ENCODE data around the gene KCND2.

KCND2 gene

GRCh38 chr7:120523985-120524384, 251.0 kb downstream of the KCND2 start:
- Histone ChIP-seq H2AFZ (ENCODE audit: low read length, unreplicated experiment) (no peak overlapping the region), H3K36me3 (ENCODE audit: insufficient read depth, low read length) (no peaks in the 10 kb centered on the region), H3K79me2 (ENCODE audit: control insufficient read depth, insufficient read depth, low read length, unreplicated experiment) (no peaks in the 10 kb centered on the region), H3K4me3 (ENCODE audit: low read depth, low read length) (no peak overlapping the region), H3K27ac (ENCODE audit: low read depth, low read length) (no peak overlapping the region), H3K4me1 (ENCODE audit: control insufficient read depth, insufficient read depth, low read length, unreplicated experiment) (no peaks in the 10 kb centered on the region), H3K27me3 (ENCODE audit: insufficient read depth, low read length) (no peaks in the 10 kb centered on the region)

GRCh38 chr7:120526902-120527509, 254.0 kb downstream of the KCND2 start:
- Histone ChIP-seq H3K4me1 (ENCODE audit: control insufficient read depth, insufficient read depth, low read length, unreplicated experiment) (no peaks in the 10 kb centered on the region), H3K79me2 (ENCODE audit: control insufficient read depth, insufficient read depth, low read length, unreplicated experiment) (no peaks in the 10 kb centered on the region), H2AFZ (ENCODE audit: low read length, unreplicated experiment) (no peak overlapping the region), H3K27me3 (ENCODE audit: insufficient read depth, low read length) (no peaks in the 10 kb centered on the region), H3K36me3 (ENCODE audit: insufficient read depth, low read length) (no peaks in the 10 kb centered on the region), H3K27ac (ENCODE audit: low read depth, low read length) (no peak overlapping the region), H3K4me3 (ENCODE audit: low read depth, low read length) (no peak overlapping the region)

- no peaks in the 10 kb centered on the region for H3K27me3 ChIP-seq (ENCODE audit: insufficient read depth, low read length)
- no peak overlapping the region for H3K27ac ChIP-seq (ENCODE audit: low read depth, low read length)
- H3K36me3 ChIP-seq (ENCODE audit: insufficient read depth, low read length) = no peaks in the 10 kb centered on the region
- H3K4me3 ChIP-seq (ENCODE audit: low read depth, low read length) = no peak overlapping the region
- no peak overlapping the region for H2AFZ ChIP-seq (ENCODE audit: low read length, unreplicated experiment)
- H3K4me1 ChIP-seq (ENCODE audit: control insufficient read depth, insufficient read depth, low read length, unreplicated experiment) = no peaks in the 10 kb centered on the region
- no peaks in the 10 kb centered on the region for H3K79me2 ChIP-seq (ENCODE audit: control insufficient read depth, insufficient read depth, low read length, unreplicated experiment)
These were observed 256.8 kb downstream of the KCND2 start for GRCh38 chr7:120529736-120530135.

GRCh38 chr7:120538335-120538734, 265.4 kb downstream of the KCND2 start:
- Histone ChIP-seq H3K4me3 (ENCODE audit: low read depth, low read length) (no peak overlapping the region), H3K27me3 (ENCODE audit: insufficient read depth, low read length) (no peaks in the 10 kb centered on the region), H3K79me2 (ENCODE audit: control insufficient read depth, insufficient read depth, low read length, unreplicated experiment) (no peaks in the 10 kb centered on the region), H2AFZ (ENCODE audit: low read length, unreplicated experiment) (no peak overlapping the region), H3K36me3 (ENCODE audit: insufficient read depth, low read length) (no peaks in the 10 kb centered on the region), H3K27ac (ENCODE audit: low read depth, low read length) (no peak overlapping the region), H3K4me1 (ENCODE audit: control insufficient read depth, insufficient read depth, low read length, unreplicated experiment) (no peaks in the 10 kb centered on the region)

GRCh38 chr7:120539321-120539720, 266.3 kb downstream of the KCND2 start:
- no peak overlapping the region for H2AFZ ChIP-seq (ENCODE audit: low read length, unreplicated experiment)
- no peaks in the 10 kb centered on the region for H3K36me3 ChIP-seq (ENCODE audit: insufficient read depth, low read length)
- no peaks in the 10 kb centered on the region for H3K4me1 ChIP-seq (ENCODE audit: control insufficient read depth, insufficient read depth, low read length, unreplicated experiment)
- no peak overlapping the region for H3K27ac ChIP-seq (ENCODE audit: low read depth, low read length)
- no peaks in the 10 kb centered on the region for H3K27me3 ChIP-seq (ENCODE audit: insufficient read depth, low read length)
- H3K79me2 ChIP-seq (ENCODE audit: control insufficient read depth, insufficient read depth, low read length, unreplicated experiment) = no peaks in the 10 kb centered on the region
- no peak overlapping the region for H3K4me3 ChIP-seq (ENCODE audit: low read depth, low read length)

GRCh38 chr7:120547605-120548004, 274.6 kb downstream of the KCND2 start:
- Histone ChIP-seq H3K27me3 (ENCODE audit: insufficient read depth, low read length) (no peaks in the 10 kb centered on the region), H3K79me2 (ENCODE audit: control insufficient read depth, insufficient read depth, low read length, unreplicated experiment) (no peaks in the 10 kb centered on the region), H2AFZ (ENCODE audit: low read length, unreplicated experiment) (no peak overlapping the region), H3K27ac (ENCODE audit: low read depth, low read length) (no peak overlapping the region), H3K4me3 (ENCODE audit: low read depth, low read length) (no peak overlapping the region), H3K4me1 (ENCODE audit: control insufficient read depth, insufficient read depth, low read length, unreplicated experiment) (peaks cover 7% of the 10 kb centered on the region), H3K36me3 (ENCODE audit: insufficient read depth, low read length) (no peaks in the 10 kb centered on the region)

GRCh38 chr7:120550494-120551048, 277.6 kb downstream of the KCND2 start:
- H3K4me1 ChIP-seq (ENCODE audit: control insufficient read depth, insufficient read depth, low read length, unreplicated experiment) = peaks cover 7% of the 10 kb centered on the region
- no peak overlapping the region for H3K27ac ChIP-seq (ENCODE audit: low read depth, low read length)
- no peaks in the 10 kb centered on the region for H3K79me2 ChIP-seq (ENCODE audit: control insufficient read depth, insufficient read depth, low read length, unreplicated experiment)
- H3K27me3 ChIP-seq (ENCODE audit: insufficient read depth, low read length) = no peaks in the 10 kb centered on the region
- H3K36me3 ChIP-seq (ENCODE audit: insufficient read depth, low read length) = no peaks in the 10 kb centered on the region
- no peak overlapping the region for H3K4me3 ChIP-seq (ENCODE audit: low read depth, low read length)
- H2AFZ ChIP-seq (ENCODE audit: low read length, unreplicated experiment) = no peak overlapping the region

GRCh38 chr7:120553491-120553890, 280.5 kb downstream of the KCND2 start:
- peaks cover 7% of the 10 kb centered on the region for H3K4me1 ChIP-seq (ENCODE audit: control insufficient read depth, insufficient read depth, low read length, unreplicated experiment)
- no peaks in the 10 kb centered on the region for H3K36me3 ChIP-seq (ENCODE audit: insufficient read depth, low read length)
- H3K27me3 ChIP-seq (ENCODE audit: insufficient read depth, low read length) = no peaks in the 10 kb centered on the region
- H3K4me3 ChIP-seq (ENCODE audit: low read depth, low read length) = no peak overlapping the region
- H2AFZ ChIP-seq (ENCODE audit: low read length, unreplicated experiment) = no peak overlapping the region
- no peaks in the 10 kb centered on the region for H3K79me2 ChIP-seq (ENCODE audit: control insufficient read depth, insufficient read depth, low read length, unreplicated experiment)
- no peak overlapping the region for H3K27ac ChIP-seq (ENCODE audit: low read depth, low read length)

- no peaks in the 10 kb centered on the region for H3K79me2 ChIP-seq (ENCODE audit: control insufficient read depth, insufficient read depth, low read length, unreplicated experiment)
- H3K27me3 ChIP-seq (ENCODE audit: insufficient read depth, low read length) = no peaks in the 10 kb centered on the region
- H3K4me1 ChIP-seq (ENCODE audit: control insufficient read depth, insufficient read depth, low read length, unreplicated experiment) = peaks cover 7% of the 10 kb centered on the region
- no peak overlapping the region for H2AFZ ChIP-seq (ENCODE audit: low read length, unreplicated experiment)
- no peaks in the 10 kb centered on the region for H3K36me3 ChIP-seq (ENCODE audit: insufficient read depth, low read length)
- H3K27ac ChIP-seq (ENCODE audit: low read depth, low read length) = no peak overlapping the region
- no peak overlapping the region for H3K4me3 ChIP-seq (ENCODE audit: low read depth, low read length)
These were observed 282.1 kb downstream of the KCND2 start for GRCh38 chr7:120554960-120555571.

- no peaks in the 10 kb centered on the region for H3K36me3 ChIP-seq (ENCODE audit: insufficient read depth, low read length)
- no peaks in the 10 kb centered on the region for H3K27me3 ChIP-seq (ENCODE audit: insufficient read depth, low read length)
- no peaks in the 10 kb centered on the region for H3K79me2 ChIP-seq (ENCODE audit: control insufficient read depth, insufficient read depth, low read length, unreplicated experiment)
- no peaks in the 10 kb centered on the region for H3K4me1 ChIP-seq (ENCODE audit: control insufficient read depth, insufficient read depth, low read length, unreplicated experiment)
- H3K4me3 ChIP-seq (ENCODE audit: low read depth, low read length) = no peak overlapping the region
- H2AFZ ChIP-seq (ENCODE audit: low read length, unreplicated experiment) = no peak overlapping the region
- H3K27ac ChIP-seq (ENCODE audit: low read depth, low read length) = no peak overlapping the region
These were observed 291.2 kb downstream of the KCND2 start for GRCh38 chr7:120564145-120564544.

GRCh38 chr7:120567204-120567603, 294.2 kb downstream of the KCND2 start:
- H3K79me2 ChIP-seq (ENCODE audit: control insufficient read depth, insufficient read depth, low read length, unreplicated experiment) = no peaks in the 10 kb centered on the region
- H3K4me1 ChIP-seq (ENCODE audit: control insufficient read depth, insufficient read depth, low read length, unreplicated experiment) = no peaks in the 10 kb centered on the region
- H3K4me3 ChIP-seq (ENCODE audit: low read depth, low read length) = no peak overlapping the region
- H3K27ac ChIP-seq (ENCODE audit: low read depth, low read length) = no peak overlapping the region
- H2AFZ ChIP-seq (ENCODE audit: low read length, unreplicated experiment) = no peak overlapping the region
- no peaks in the 10 kb centered on the region for H3K27me3 ChIP-seq (ENCODE audit: insufficient read depth, low read length)
- no peaks in the 10 kb centered on the region for H3K36me3 ChIP-seq (ENCODE audit: insufficient read depth, low read length)

Measured in ACC112 (cell line).